Tibial artery (tissue), 4 donors: Measurements from ENCODE around the gene CTNNBIP1.

Experiments
- DNase-seq, 2 donors: peaks; one replicate each; pipeline ENCODE4 v3.0.0-alpha.2; 2019
- H3K27ac ChIP-seq, 2 donors: fragments of 200-600 bp; sonication (generic) in 1 of 2; 1 replicate in 1 of 2; 2 replicates in 1 of 2; pipeline ENCODE4 v1.5.1; 2018 to 2019; ENCODE audit warnings: mild to moderate bottlenecking in 1 of 2
- H3K27me3 ChIP-seq, 2 donors: fragments of 200-600 bp; sonication (generic) in 1 of 2; one replicate each; pipeline versions ENCODE4 v1.5.1 to v1.6.0; 2016 to 2019
- H3K36me3 ChIP-seq, 3 donors: fragments of 200-600 bp; sonication (generic) in 2 of 3; one replicate each; pipeline ENCODE4 v1.5.1; 2016 to 2019; ENCODE audit warnings: mild to moderate bottlenecking in 2 of 3
- H3K4me1 ChIP-seq, 4 donors: fragments of 200-600 bp; sonication (generic) in 2 of 4; 1 replicate in 3 of 4; 2 replicates in 1 of 4; pipeline ENCODE4 v1.5.1; 2016 to 2019
- H3K4me3 ChIP-seq, 2 donors: fragments of 200-600 bp; sonication (generic) in 1 of 2; 1 replicate in 1 of 2; 2 replicates in 1 of 2; pipeline ENCODE4 v1.5.1; 2018 to 2019; ENCODE audit warnings: mild to moderate bottlenecking in 2 of 2
- H3K9me3 ChIP-seq, 3 donors: fragments of 200-600 bp; sonication (generic) in 1 of 3; one replicate each; pipeline ENCODE4 v1.5.1; 2016 to 2019
- intact Hi-C: fragments of 100-400 bp; cut with DNase I; formaldehyde crosslinking; loops from one replicate; pipeline ENCODE4 v1.15.0; 2023; ENCODE audit warnings: low total_unique reads
- TF ChIP-seq, protein P1 (sequence below), 2 experiments: fragments of 200-600 bp in 1 of 2; fragments of 450-650 bp in 1 of 2; IDR thresholded peaks; one replicate each; pipeline ENCODE4 v1.5.1; 2017 to 2019; ENCODE audit warnings: antibody characterized with exemption in 2 of 2, mild to moderate bottlenecking in 1 of 2, moderate library complexity in 1 of 2

The CTNNBIP1 gene

GRCh38 chr1:9908871-9909233 is 1.2 kb downstream of the CTNNBIP1 start:
- Histone ChIP-seq H3K36me3 (no peaks in the 10 kb centered on the region), H3K4me3 (peak overlapping the region; percentile 74 to 93)

DNA sequence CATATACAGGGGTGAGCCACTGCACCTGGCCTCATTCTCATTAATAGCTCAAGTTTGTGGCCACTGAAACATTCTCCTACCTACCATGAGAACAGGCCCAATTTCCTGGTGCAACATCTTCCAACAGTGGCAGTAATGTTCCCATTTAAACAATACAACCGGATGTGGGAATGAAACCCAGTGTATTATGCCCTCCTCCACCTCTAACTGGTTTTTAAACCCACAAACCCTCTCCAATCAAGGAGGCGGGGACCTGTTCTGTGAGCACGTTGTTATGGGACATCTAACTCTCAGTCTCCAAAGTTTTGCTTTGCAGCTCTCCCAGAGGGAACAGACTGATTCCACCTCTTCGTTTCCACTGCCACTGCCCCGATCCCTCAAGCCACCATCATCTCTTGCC is 2.6 kb downstream of the CTNNBIP1 start:
- no peak overlapping the region for H3K27ac ChIP-seq
- H3K4me3 ChIP-seq = no peak overlapping the region
- no peaks in the 10 kb centered on the region for H3K36me3 ChIP-seq
- no peaks in the 10 kb centered on the region for H3K9me3 ChIP-seq
- H3K4me1 ChIP-seq = peaks cover 4 to 29% (median 16%) of the 10 kb centered on the region in 4 donors
- TF ChIP-seq, protein P1, sequence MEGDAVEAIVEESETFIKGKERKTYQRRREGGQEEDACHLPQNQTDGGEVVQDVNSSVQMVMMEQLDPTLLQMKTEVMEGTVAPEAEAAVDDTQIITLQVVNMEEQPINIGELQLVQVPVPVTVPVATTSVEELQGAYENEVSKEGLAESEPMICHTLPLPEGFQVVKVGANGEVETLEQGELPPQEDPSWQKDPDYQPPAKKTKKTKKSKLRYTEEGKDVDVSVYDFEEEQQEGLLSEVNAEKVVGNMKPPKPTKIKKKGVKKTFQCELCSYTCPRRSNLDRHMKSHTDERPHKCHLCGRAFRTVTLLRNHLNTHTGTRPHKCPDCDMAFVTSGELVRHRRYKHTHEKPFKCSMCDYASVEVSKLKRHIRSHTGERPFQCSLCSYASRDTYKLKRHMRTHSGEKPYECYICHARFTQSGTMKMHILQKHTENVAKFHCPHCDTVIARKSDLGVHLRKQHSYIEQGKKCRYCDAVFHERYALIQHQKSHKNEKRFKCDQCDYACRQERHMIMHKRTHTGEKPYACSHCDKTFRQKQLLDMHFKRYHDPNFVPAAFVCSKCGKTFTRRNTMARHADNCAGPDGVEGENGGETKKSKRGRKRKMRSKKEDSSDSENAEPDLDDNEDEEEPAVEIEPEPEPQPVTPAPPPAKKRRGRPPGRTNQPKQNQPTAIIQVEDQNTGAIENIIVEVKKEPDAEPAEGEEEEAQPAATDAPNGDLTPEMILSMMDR (IDR thresholded peaks at IDR 0.05) = no peak
- no peaks in the 10 kb centered on the region for H3K27me3 ChIP-seq
- no peak for DNase-seq
- intact Hi-C loops = no loop called here

More at GRCh38 chr1:9908871-9909233, 1.2 kb downstream of the CTNNBIP1 start:
- no peak for DNase-seq
- Histone ChIP-seq H3K9me3 (no peaks in the 10 kb centered on the region), H3K27ac (peak overlapping the region in 1 of 2 donors; percentile 77), H3K4me1 (peaks cover 4 to 29% (median 16%) of the 10 kb centered on the region in 4 donors), H3K27me3 (no peaks in the 10 kb centered on the region)
- intact Hi-C loops = no loop called here
- TF ChIP-seq, protein P1 (IDR thresholded peaks at IDR 0.05) = no peak

DNA sequence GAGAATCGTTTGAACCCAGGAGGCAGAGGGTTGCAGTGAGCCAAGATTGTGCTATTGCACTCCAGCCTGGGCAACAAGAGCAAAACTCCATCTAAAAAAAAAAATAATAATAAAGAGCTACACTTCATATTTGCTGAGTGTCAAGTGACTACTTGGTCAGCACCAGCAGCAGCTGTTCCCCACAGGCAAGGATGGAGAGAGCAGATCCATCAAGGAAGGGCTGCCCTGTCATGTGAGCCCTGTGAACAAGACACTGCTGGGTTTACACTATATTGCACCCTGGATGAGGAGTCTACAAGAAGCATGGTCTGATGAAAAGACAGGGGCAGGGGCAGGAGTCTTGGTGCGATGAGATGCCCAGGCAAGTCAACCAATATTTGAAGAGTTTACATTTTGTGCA is 3.6 kb downstream of the CTNNBIP1 start:
- Histone ChIP-seq H3K36me3 (no peaks in the 10 kb centered on the region), H3K9me3 (no peaks in the 10 kb centered on the region), H3K4me1 (peaks cover 4 to 35% (median 22%) of the 10 kb centered on the region in 4 donors), H3K27ac (no peak overlapping the region), H3K4me3 (no peak overlapping the region), H3K27me3 (no peaks in the 10 kb centered on the region)
- TF ChIP-seq, protein P1 (IDR thresholded peaks at IDR 0.05) = no peak
- no peak for DNase-seq
- intact Hi-C loops = no loop called here

- TF ChIP-seq, protein P1 (IDR thresholded peaks at IDR 0.05) = no peak
- Histone ChIP-seq H3K4me1 (peaks cover 4 to 46% (median 28%) of the 10 kb centered on the region in 4 donors), H3K4me3 (no peak overlapping the region), H3K9me3 (no peaks in the 10 kb centered on the region), H3K36me3 (no peaks in the 10 kb centered on the region), H3K27ac (no peak overlapping the region), H3K27me3 (no peaks in the 10 kb centered on the region)
- intact Hi-C loops = no loop called here
- no peak for DNase-seq
Measured at GRCh38 chr1:9905010-9905409, 5.1 kb downstream of the CTNNBIP1 start.

DNA sequence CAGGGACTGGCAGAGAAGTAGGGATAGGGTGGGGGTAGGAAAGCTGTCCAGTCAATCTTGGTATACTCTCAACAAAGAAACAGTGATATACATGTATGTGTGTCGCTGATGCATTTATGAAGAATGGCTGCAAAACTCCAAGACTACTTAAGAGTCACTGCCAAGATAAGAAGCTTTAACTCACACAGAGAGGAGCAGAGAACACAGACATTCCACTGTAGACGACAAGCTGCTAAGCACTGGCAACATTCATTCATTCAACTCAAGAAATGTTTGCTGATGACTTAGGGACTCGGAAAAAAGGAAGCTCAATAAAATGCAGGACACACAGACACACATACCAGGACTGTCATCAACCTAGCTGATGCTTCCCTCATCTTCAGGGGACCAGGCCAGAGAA is 5.5 kb downstream of the CTNNBIP1 start:
- Histone ChIP-seq H3K9me3 (no peaks in the 10 kb centered on the region), H3K4me1 (peaks cover 4 to 49% (median 28%) of the 10 kb centered on the region in 4 donors), H3K27ac (no peak overlapping the region), H3K36me3 (no peaks in the 10 kb centered on the region), H3K27me3 (no peaks in the 10 kb centered on the region), H3K4me3 (no peak overlapping the region)
- TF ChIP-seq, protein P1 (IDR thresholded peaks at IDR 0.05) = no peak
- intact Hi-C loops = no loop called here
- DNase-seq = no peak
